HepG2 (cell line): Measurements from ENCODE around the gene ZNF747.

Experiments
- CENPT ChIP-seq: sonication (generic); formaldehyde crosslinking; IDR thresholded peaks from 2 replicates; pipeline ENCODE4 v1.8.0; 2022; ENCODE audit warnings: low read depth, mild to moderate bottlenecking, moderate library complexity, missing genetic modification reagents
- POLR2AphosphoS5 ChIP-seq: IDR thresholded peaks from 2 replicates; pipeline ENCODE4 v1.6.1; 2012; ENCODE audit warnings: low read depth, low read length
- SP1 ChIP-seq, 2 experiments: fragments of 450-650 bp in 1 of 2; sonication (generic) in 1 of 2; formaldehyde crosslinking in 1 of 2; IDR thresholded peaks; 2 replicates each; pipeline versions ENCODE4 v1.4.0 to v1.6.1; 2016 to 2020; ENCODE audit warnings: missing genetic modification reagents in 1 of 2
- ZBTB7A ChIP-seq: sonication (generic); formaldehyde crosslinking; IDR thresholded peaks from 2 replicates; pipeline ENCODE4 v1.8.0; 2022; ENCODE audit warnings: mild to moderate bottlenecking, missing genetic modification reagents
- ZFY ChIP-seq: sonication (generic); formaldehyde crosslinking; IDR thresholded peaks from 2 replicates; pipeline ENCODE4 v1.4.0; 2020; ENCODE audit warnings: missing genetic modification reagents
- ZNF24 ChIP-seq: fragments of 450-650 bp; IDR thresholded peaks from 2 replicates; pipeline ENCODE4 v1.6.1; 2017; ENCODE audit warnings: antibody characterized with exemption, mild to moderate bottlenecking
- TF ChIP-seq, protein P1 (sequence below): sonication (generic); formaldehyde crosslinking; IDR thresholded peaks from 2 replicates; pipeline ENCODE4 v1.8.0; 2022; ENCODE audit warnings: mild to moderate bottlenecking, missing genetic modification reagents
- TF ChIP-seq, protein P2 (sequence below): sonication (generic); formaldehyde crosslinking; IDR thresholded peaks from 2 replicates; pipeline ENCODE4 v1.5.0; 2020; ENCODE audit warnings: mild to moderate bottlenecking, missing genetic modification reagents, moderate library complexity
- TF ChIP-seq, protein P3 (sequence below): sonication (generic); formaldehyde crosslinking; conservative IDR thresholded peaks from 2 replicates; pipeline ENCODE4 v1.5.0; 2020; ENCODE audit warnings: missing genetic modification reagents
- TF ChIP-seq, protein P4 (sequence below), 2 experiments: IDR thresholded peaks; 2 replicates each; pipeline ENCODE4 v1.6.1; 2011 to 2012; ENCODE audit warnings: low read length in 2 of 2, borderline replicate concordance in 1 of 2, low read depth in 1 of 2, mild to moderate bottlenecking in 1 of 2, moderate library complexity in 1 of 2
- TF ChIP-seq, protein P5 (sequence below): sonication (generic); formaldehyde crosslinking; IDR thresholded peaks from 2 replicates; pipeline ENCODE4 v1.8.0; 2022; ENCODE audit warnings: mild to moderate bottlenecking, missing genetic modification reagents; ENCODE audit not compliant: insufficient replicate concordance

DNA sequence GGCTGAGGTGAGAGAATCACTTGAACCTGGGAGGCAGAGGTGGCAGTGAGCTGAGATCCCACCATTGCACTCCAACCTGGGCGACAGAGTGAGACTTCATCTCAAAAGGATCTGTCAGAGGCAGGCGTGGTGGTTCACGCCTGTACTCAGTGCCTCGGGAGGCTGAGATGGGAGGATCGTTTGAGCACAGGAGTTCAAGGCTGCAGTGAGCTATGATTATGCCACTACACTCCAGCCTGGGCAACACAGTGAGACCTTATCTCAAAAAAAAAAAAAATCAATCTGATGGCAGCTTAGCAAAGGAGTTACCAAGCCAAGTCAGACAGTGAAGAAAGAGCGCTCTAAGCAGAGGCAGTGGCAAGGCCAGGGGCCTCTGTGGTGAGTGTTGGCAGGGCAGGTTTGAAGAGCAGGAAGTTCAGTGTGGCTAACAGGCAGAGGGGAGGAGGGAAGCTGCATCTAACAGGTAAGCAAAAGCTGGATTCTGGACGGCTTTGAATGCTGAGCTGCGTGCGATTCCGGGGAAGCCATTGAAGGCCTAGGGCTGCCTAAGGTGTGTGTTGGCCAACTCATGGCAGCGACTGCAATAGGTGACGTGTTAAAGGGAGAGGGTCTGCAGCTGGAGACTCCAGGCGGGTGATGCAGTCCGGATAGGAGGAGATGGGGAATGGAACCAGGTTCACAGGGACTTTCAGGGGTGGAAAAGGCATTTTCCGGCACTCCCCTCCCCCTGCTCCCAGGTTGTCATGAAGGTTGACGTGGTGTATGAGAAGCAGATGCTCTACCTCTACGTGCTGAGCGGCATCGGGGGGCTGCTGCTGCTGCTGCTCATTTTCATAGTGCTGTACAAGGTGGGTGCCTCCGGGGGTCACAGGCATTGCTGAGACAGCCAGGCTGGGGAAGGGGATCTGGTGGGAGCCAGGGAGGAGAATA lies 15.3 kb downstream of the ZNF747 start:
- TF ChIP-seq, protein P1, sequence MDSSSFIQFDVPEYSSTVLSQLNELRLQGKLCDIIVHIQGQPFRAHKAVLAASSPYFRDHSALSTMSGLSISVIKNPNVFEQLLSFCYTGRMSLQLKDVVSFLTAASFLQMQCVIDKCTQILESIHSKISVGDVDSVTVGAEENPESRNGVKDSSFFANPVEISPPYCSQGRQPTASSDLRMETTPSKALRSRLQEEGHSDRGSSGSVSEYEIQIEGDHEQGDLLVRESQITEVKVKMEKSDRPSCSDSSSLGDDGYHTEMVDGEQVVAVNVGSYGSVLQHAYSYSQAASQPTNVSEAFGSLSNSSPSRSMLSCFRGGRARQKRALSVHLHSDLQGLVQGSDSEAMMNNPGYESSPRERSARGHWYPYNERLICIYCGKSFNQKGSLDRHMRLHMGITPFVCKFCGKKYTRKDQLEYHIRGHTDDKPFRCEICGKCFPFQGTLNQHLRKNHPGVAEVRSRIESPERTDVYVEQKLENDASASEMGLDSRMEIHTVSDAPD (CRISPR knock-in tag), result no peak
- no peak for TF ChIP-seq CENPT (CRISPR knock-in tag)
- TF ChIP-seq POLR2AphosphoS5, result no peak
- no peak for TF ChIP-seq ZBTB7A
- TF ChIP-seq, protein P2, sequence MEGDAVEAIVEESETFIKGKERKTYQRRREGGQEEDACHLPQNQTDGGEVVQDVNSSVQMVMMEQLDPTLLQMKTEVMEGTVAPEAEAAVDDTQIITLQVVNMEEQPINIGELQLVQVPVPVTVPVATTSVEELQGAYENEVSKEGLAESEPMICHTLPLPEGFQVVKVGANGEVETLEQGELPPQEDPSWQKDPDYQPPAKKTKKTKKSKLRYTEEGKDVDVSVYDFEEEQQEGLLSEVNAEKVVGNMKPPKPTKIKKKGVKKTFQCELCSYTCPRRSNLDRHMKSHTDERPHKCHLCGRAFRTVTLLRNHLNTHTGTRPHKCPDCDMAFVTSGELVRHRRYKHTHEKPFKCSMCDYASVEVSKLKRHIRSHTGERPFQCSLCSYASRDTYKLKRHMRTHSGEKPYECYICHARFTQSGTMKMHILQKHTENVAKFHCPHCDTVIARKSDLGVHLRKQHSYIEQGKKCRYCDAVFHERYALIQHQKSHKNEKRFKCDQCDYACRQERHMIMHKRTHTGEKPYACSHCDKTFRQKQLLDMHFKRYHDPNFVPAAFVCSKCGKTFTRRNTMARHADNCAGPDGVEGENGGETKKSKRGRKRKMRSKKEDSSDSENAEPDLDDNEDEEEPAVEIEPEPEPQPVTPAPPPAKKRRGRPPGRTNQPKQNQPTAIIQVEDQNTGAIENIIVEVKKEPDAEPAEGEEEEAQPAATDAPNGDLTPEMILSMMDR, result no peak
- no peak for TF ChIP-seq ZNF24
- TF ChIP-seq, protein P3, sequence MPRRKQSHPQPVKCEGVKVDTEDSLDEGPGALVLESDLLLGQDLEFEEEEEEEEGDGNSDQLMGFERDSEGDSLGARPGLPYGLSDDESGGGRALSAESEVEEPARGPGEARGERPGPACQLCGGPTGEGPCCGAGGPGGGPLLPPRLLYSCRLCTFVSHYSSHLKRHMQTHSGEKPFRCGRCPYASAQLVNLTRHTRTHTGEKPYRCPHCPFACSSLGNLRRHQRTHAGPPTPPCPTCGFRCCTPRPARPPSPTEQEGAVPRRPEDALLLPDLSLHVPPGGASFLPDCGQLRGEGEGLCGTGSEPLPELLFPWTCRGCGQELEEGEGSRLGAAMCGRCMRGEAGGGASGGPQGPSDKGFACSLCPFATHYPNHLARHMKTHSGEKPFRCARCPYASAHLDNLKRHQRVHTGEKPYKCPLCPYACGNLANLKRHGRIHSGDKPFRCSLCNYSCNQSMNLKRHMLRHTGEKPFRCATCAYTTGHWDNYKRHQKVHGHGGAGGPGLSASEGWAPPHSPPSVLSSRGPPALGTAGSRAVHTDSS, result no peak
- TF ChIP-seq, protein P4, sequence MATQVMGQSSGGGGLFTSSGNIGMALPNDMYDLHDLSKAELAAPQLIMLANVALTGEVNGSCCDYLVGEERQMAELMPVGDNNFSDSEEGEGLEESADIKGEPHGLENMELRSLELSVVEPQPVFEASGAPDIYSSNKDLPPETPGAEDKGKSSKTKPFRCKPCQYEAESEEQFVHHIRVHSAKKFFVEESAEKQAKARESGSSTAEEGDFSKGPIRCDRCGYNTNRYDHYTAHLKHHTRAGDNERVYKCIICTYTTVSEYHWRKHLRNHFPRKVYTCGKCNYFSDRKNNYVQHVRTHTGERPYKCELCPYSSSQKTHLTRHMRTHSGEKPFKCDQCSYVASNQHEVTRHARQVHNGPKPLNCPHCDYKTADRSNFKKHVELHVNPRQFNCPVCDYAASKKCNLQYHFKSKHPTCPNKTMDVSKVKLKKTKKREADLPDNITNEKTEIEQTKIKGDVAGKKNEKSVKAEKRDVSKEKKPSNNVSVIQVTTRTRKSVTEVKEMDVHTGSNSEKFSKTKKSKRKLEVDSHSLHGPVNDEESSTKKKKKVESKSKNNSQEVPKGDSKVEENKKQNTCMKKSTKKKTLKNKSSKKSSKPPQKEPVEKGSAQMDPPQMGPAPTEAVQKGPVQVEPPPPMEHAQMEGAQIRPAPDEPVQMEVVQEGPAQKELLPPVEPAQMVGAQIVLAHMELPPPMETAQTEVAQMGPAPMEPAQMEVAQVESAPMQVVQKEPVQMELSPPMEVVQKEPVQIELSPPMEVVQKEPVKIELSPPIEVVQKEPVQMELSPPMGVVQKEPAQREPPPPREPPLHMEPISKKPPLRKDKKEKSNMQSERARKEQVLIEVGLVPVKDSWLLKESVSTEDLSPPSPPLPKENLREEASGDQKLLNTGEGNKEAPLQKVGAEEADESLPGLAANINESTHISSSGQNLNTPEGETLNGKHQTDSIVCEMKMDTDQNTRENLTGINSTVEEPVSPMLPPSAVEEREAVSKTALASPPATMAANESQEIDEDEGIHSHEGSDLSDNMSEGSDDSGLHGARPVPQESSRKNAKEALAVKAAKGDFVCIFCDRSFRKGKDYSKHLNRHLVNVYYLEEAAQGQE (IDR thresholded peaks at IDR 0.05; ENCODE audit: borderline replicate concordance in 1 of 2, low read depth in 1 of 2, low read length in 2 of 2), result no peak
- TF ChIP-seq ZFY (CRISPR knock-in tag), result no peak
- TF ChIP-seq, protein P5, sequence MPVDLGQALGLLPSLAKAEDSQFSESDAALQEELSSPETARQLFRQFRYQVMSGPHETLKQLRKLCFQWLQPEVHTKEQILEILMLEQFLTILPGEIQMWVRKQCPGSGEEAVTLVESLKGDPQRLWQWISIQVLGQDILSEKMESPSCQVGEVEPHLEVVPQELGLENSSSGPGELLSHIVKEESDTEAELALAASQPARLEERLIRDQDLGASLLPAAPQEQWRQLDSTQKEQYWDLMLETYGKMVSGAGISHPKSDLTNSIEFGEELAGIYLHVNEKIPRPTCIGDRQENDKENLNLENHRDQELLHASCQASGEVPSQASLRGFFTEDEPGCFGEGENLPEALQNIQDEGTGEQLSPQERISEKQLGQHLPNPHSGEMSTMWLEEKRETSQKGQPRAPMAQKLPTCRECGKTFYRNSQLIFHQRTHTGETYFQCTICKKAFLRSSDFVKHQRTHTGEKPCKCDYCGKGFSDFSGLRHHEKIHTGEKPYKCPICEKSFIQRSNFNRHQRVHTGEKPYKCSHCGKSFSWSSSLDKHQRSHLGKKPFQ (CRISPR knock-in tag), result no peak
- TF ChIP-seq SP1 (IDR thresholded peaks at IDR 0.05), result no peak
- no peak for TF ChIP-seq SP1 (CRISPR knock-in tag; IDR thresholded peaks at IDR 0.05)
